Endometrial microvascular endothelial cells (primary cell): ENCODE results near the gene ALDH5A1. TPM values are rescaled to one million over a fixed set of nuclear protein-coding genes. Genes with fewer than 3 reads are reported as not detected.

Experiments
- in situ Hi-C: cut with HindIII; loops from 2 replicates; pipeline ENCODE4 v1.10.0; 2017; ENCODE audit warnings: low sequenced_read_pairs, low pct_unique_long_range_greater_than_20kb; ENCODE audit errors: inconsistent ontology term
- total RNA-seq: library from RNA; depleted of rRNA; stranded (reverse); fragments of >200 nt; gene quantifications from one replicate; pipeline ENCODE4 v1.2.3, GENCODE V29; 2015; ENCODE audit errors: inconsistent ontology term

Gene ALDH5A1
- total RNA-seq, 1 donor from 2014 or later = 0.84 TPM

GRCh38 chr6:24549674-24550353, 55.0 kb downstream of the ALDH5A1 start:
- in situ Hi-C loops = no loop called here

GRCh38 chr6:24551139-24551538, 56.4 kb downstream of the ALDH5A1 start:
- in situ Hi-C loops = no loop called here

GRCh38 chr6:24554474-24554873, 59.7 kb downstream of the ALDH5A1 start:
- in situ Hi-C loops = no loop called here

- in situ Hi-C loops = no loop called here
Observed at GRCh38 chr6:24558516-24558915, 63.7 kb downstream of the ALDH5A1 start.

- in situ Hi-C loops = no loop called here
Observed at GRCh38 chr6:24564081-24564480, 69.3 kb downstream of the ALDH5A1 start.

- in situ Hi-C loops = no loop called here
Observed at GRCh38 chr6:24565196-24565595, 70.4 kb downstream of the ALDH5A1 start.

- in situ Hi-C loops = no loop called here
Observed at GRCh38 chr6:24566020-24566767, 71.4 kb downstream of the ALDH5A1 start.

GRCh38 chr6:24568683-24569082, 73.9 kb downstream of the ALDH5A1 start:
- in situ Hi-C loops = no loop called here

- in situ Hi-C loops = no loop called here
Observed at GRCh38 chr6:24569811-24570210, 75.0 kb downstream of the ALDH5A1 start.

- in situ Hi-C loops = no loop called here
Observed at GRCh38 chr6:24571361-24571760, 76.6 kb downstream of the ALDH5A1 start.

- in situ Hi-C loops = no loop called here
Observed at GRCh38 chr6:24574809-24575208, 80.0 kb downstream of the ALDH5A1 start.

GRCh38 chr6:24576447-24576846, 81.7 kb downstream of the ALDH5A1 start:
- in situ Hi-C loops = no loop called here

- in situ Hi-C loops = no loop called here
Observed at GRCh38 chr6:24581084-24581669, 86.4 kb downstream of the ALDH5A1 start.

- in situ Hi-C loops = no loop called here
Observed at GRCh38 chr6:24583463-24584381, 89.0 kb downstream of the ALDH5A1 start.

- in situ Hi-C loops = no loop called here
Observed at GRCh38 chr6:24584382-24584720, 89.6 kb downstream of the ALDH5A1 start.

Other genes starting within 250 kb of the ALDH5A1 start
- gene DCDC2, start 136.9 kb upstream of the ALDH5A1 start, total RNA-seq = not detected
- 38.0 TPM for gene MRS2, start 92.0 kb upstream of the ALDH5A1 start, total RNA-seq
- gene GPLD1, start 5.4 kb upstream of the ALDH5A1 start, total RNA-seq = not detected
- not detected for gene KIAA0319, start 151.2 kb downstream of the ALDH5A1 start, total RNA-seq
- 27.6 TPM for gene TDP2, start 171.9 kb downstream of the ALDH5A1 start, total RNA-seq
- 3.6 TPM for gene ACOT13, start 172.1 kb downstream of the ALDH5A1 start, total RNA-seq
- gene C6orf62, start 224.2 kb downstream of the ALDH5A1 start, total RNA-seq = 165 TPM